GM21737 (cell line): ENCODE measurements around the gene TRH.

Source experiments
- ATAC-seq: cut with Tn5 transposase; IDR thresholded peaks from one replicate; pipeline ENCODE4 v1.9.1; 2021; ENCODE audit warnings: mild to moderate bottlenecking, moderate library complexity; ENCODE audit not compliant: unreplicated experiment

TRH gene, protein sequence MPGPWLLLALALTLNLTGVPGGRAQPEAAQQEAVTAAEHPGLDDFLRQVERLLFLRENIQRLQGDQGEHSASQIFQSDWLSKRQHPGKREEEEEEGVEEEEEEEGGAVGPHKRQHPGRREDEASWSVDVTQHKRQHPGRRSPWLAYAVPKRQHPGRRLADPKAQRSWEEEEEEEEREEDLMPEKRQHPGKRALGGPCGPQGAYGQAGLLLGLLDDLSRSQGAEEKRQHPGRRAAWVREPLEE

DNA sequence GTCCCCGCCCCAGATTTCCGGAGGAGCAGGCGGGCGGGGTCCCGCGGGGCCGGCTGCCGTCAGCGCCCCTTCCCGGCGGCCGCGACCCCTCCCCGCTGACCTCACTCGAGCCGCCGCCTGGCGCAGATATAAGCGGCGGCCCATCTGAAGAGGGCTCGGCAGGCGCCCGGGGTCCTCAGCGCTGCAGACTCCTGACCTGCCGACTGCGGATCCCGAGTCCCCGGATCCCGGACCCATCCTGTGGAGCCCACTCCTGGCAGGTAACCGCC lies at the start of gene TRH:
TSS of gene TRH (plus strand) at position 157 of the 269 bp plus-strand sequence. CDS start 1,097 bp downstream, outside the sequence.
- no peak for ATAC-seq

DNA sequence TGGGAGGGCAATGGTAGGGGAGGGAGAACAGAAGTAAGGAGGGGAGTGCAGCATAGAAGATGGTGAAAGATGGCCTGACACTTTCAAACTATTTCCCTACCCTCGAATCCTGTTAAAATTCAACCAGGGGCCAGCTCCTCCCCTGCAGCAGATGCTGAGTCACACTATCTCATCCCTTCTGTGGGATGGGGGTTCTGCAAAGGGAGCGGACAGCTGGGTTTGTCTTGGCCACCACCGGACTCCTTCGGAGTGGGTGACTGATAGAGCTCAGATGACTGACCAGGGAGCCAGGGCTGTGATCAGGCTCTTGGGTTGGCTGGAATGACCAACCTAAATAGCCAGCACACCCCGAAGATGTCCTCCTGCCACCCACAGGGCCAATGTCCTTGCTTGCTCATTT lies 47.4 kb upstream of the TRH start:
- no peak for ATAC-seq

DNA sequence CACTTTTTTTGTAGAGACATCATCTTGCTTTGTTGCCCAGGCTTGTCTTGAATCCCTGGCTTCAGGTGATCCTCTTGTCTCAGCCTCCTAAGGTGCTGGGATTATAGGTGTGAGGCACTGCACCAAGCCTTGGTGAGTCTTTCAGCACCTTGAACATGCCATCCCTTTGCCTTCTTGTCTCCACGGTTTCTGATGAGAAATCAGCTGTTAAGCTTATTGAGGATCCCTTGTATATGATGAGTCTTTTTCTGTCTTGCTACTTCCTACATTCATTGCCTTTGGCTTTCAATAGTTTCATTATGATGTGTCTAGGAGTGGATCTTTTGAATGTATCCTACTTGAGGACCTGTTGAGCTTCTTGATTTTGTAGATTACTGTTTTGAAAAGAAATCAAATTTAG lies 45.1 kb upstream of the TRH start:
- ATAC-seq: no peak

DNA sequence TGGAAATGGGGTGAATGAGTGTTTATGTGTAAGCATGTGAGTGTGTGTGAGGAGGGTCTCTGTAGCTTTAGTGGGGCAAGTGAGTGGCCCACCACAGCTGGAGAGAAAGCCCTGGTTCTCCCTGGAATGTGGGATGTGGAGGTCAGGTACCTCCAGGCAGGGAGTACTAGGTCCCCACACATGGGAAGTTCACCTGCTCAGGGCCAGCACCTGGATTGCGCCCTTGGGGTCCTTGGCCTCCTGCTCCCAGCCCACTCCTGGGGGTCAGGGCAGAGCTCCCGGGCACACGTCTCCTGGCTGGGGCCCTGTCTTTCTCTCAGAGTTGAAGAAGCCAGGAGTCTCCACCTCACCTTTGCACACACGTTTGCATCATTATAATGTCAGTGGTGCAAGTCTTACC lies 41.0 kb upstream of the TRH start:
- no peak for ATAC-seq

DNA sequence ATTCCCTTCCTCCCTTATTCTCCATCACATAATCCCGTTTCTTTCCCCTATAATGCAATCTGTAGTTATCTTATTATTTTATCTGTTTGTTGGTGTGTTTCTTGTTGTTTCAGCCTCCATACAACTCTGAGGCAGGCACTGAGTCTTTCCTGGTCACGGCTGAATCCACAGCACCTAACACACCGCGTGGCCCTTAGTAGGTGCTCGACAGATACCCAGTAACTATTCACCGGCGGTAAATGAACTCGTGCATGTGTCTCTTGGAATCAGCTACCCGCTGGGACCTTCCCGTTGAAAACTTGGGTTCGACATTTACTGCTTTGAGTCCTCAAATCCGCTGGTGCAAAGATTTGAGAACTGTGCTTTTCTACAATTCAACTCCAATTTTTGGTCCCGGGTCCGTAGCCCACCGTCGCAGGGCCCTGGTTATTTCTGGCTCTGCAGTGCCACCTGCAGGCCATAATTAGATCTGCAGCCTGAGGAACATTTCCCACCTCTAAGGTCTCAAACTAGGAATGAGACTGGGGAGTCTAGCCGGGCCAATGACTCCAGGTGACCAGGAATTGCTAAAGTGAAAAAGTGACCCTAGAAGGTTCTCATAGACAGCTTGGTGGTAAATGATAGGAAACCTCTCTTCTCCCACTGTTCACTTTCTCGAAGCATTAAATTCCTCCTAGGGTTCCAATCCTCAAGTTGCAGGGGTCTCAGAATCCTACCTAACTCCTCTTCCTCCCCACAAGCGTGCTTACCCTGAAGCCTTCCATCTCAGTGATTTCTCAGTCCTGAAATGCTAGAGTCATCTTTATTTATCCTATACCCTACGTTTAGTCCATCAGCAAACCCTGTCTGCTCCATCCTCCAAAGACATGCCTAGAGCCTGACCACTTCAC lies 40.0 kb upstream of the TRH start:
- ATAC-seq: no peak

DNA sequence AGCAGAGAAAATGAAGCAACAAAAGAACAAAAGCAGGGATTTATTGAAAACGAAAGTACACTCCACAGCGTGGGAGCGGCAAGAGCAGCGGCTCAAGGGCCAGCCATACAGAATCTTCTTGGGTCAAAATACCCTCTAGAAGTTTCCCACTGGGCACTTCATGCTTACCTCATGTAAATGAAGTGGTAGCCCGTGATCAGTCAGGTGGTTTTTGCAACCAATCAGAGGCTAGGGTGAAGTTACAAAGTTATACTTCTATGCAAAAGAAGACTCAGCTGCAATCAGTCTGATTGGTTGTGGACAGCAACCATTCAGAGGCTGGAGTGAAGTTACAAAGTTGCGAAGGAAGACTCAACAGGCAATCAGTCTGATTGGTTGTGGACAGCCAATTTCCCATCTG lies 37.8 kb upstream of the TRH start:
- ATAC-seq: no peak

DNA sequence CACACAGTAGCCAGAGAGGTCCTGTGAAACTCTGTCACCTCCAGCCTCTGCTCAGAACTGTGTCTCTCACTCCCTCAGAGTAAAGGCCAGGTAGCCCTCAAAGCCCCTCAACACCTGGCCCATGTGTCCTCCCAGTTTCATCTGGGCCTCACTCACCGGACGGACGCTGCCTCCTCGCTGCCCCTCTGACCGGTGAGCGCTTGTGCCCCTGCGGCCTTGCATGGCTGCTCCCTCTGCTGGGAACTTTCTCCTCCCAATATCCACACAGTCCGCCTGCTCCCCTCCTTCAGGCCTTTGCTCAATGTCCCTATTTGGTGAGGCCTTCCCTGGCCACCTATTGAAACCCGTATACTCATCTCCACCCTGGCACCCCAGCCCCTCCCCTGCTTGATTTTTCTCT lies 36.8 kb upstream of the TRH start:
- ATAC-seq: no peak

DNA sequence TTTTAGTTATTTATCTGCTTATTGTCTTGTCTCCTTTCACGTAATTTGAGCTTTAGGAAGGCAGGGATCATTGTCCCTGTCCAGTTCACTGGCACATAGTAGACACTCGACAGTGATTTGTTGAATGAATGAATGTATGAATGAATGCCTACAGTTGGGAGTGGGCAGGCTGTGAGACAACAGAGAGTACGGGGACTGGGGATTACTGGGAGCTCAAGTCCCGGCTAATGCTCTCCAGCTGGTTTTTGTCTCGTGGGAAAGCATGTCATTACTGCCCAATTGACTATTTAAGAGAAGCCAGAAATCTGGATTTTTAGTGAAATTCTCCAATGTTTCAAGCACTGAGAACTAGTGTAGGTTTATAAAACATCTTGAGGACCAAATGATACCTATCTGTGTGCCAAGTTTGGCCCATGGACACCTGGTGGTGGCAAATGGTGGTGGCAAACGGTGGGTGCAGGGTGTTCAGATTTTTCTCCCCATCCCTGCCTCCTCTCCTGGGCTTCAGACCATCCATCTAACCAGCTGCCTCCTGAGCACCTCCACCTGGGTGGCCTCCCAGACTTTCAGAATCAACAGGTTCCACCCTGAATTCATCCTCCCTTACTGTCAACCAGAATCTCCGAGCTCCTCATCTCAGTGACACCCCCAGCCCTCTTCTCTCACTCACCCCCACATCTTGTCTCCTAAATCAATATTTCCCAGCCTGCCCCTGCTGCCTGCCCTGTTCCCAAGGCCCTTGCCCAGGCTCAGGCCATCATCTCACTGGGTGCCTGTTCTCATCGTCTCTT lies 36.2 kb upstream of the TRH start:
- ATAC-seq: no peak

DNA sequence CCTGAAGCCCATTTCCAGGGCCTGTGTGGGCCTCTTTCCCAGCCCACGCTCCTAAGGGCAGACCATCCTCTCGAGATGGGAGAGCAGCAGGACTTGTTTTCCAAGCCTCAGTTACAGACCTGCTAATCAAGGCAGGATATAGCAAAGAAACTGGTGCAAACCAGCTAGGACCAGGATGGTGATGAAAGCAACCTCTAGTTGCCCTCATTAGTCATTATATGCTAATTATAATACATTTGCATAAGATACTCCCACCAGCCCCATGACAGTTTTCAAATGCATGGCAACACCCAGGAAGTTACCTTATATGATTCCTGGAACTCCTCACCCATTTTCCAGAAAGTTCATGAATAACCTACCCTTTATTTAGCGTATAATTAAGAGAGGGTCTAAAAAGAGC lies 34.4 kb upstream of the TRH start:
- no peak for ATAC-seq

DNA sequence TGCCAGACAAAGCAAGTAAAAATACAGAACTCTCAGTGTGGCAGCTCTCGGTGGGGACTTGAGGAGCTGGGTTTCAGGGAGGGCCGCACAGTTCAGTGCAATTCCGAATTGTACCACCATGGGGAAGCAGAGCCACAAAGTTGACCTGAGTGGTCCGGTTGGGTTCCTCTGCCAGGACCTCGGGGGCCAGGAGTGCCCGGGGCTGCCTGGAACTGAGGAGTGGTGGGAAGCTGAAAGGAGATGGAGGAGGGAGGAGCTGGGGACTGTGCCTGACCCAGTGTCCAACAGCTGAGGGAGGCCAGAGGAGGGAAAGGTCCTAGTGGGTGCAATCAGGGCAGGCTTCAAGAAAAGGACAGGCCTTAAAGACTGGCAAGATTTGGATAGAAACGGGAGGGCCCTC lies 32.2 kb upstream of the TRH start:
- no peak for ATAC-seq

DNA sequence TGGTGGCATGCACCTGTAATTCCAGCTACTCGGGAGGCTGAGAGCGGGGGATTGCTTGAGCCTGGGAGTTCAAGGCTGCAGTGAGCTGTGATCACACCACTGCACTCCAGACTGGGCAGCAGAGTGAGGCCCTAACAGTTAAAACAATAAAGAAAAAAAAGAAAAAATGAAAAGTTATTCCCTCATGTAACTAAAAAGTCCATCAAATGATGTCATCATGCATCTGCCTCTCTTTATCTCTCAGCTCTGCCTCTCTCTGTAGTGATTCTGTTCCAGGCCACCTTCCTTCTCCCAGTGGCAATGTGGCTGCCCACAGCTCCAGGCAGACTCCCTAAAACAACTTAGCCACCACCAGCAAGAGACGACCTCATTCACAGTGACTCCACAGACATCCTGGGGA lies 31.5 kb upstream of the TRH start:
- no peak for ATAC-seq

DNA sequence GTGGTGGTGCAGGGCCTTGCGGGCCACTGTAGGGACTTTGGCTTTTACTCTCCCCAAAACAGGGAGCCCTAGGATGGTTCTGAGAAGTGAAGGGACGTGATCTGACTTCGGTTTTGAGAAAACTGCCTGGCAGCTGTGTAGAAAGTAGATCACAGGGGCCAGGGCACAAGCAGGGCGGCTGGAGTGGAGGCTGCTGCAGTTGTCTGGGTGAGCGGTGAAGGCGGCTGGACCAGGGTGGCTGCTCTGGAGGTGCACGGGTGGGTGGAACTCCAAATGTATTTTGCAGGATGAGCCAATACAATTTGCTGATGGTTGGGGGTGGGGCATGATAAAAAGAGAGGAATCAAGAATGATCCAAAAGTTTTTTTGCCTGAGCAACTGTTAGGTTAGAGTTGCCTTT lies 29.8 kb upstream of the TRH start:
- ATAC-seq: no peak

DNA sequence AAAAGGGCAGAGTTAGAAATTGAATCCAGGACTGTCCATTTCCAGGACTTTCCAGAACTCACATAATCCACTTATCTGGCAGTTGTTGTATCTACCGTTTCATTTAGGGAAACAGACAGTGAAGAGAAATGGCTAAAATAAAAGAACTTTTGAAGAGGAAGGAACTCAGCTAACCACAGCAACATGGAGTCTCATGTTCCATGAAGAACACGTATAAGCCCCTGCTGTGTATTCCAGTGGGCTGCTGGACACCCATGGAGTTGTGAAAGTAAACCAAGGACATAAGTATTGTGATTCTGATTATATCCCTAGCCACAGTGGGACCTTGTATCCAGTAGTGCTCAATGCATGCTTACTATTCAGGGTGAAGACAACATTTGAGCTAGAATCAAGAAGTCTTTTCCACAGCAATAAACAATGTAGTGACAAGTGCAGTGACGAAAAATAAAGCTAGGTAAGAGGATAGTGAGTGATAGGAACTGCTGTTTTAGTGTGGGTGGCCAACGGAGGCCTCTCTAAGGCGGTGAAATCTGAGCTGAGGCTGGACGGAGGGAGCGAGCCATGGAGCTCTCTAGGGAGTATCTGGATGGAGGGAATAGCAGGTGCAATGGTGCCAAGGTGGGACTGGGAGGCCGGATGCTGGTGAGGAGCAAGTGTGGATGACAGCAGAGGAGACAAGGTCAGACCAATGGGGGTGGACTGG lies 26.8 kb upstream of the TRH start:
- ATAC-seq: no peak

DNA sequence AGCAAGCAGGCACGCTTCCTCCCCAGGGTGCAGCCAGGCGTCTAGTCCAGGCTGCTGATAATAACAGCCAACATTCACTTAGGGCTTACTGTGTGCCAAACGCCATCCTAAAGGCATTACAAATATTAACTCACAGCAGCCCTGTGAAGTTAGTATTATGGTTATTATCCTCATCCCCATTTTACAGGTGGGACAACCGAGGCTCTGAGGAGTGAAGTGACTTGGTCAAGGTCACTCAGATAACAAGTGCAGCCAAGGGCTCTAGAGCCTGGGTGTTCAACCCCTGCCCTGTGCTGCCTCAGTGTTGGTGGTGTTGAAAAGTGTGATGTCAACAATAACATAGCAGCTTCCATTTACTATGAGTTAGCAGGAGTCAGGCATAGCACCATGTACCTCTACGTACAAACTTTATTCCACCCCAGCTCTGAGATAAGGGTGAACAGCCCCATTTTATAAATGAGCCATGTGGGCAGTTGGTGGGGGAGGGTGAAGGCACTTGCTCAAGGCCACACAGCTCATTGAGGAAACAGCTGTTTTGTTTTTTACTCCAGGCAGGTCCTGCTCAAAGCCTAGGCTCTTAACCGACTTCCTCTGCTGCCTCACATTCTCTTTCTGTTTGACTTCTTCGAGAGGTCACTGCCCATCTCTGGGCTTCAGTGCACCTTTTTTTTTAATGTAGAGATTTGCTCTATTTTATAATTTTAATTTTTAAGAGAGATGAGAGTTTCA lies 24.0 kb upstream of the TRH start:
- ATAC-seq: no peak

DNA sequence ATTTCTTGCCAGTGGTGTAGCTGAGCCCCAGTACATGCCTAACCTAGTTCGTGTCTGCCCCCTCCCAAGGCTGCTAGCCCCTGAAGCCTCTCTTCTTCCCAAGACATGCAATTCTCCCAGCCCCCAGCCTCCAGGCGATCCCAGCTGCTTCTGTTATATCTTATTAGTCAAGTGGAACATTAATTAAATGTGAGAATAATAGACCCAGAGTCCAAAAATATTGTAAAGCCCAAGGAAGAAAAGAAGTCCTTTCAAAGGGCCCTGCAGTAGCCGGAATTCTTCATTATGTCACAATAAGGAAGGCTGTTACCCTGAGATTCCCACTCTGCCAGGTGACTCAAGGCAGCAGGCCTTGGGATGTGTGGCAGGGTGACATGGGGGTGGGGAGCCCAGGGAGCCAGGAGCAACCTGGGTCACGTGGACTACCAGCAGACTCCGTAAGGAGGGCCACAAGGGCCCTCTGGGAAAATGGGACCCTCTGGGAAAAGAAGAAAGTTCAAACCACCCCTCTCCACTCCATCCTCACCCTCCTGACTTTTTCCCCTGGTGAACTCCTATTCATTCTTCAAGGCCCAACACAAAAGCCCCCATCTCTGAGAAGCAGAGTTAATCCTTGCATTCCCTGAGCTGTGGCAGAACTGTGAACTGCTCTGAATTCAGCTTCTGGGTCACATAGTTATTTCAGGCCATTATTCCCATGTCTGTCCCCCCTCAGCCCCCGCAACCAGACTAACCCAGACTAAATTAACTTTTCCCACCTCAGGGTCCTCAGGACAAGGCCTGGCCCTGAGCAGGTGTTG lies 21.8 kb upstream of the TRH start:
- no peak for ATAC-seq

DNA sequence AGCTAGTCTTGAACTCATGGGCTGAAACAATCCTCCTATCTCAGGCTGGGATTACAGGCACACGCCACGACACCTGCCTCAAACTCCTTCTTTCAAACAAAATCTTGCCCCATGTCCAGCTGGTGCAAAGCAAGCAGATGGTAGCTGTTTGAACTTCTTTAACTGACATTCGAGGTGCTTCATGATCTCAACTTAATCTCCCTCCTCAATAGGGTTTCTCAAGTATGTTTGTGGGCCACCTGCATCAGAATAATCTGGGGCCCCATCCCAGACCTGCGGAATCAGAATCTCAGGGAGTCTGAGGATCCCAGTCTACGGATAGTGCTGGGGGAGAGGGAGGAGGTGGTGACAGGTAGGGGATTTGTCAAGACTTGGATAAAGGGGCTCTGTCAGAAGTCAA lies 20.9 kb upstream of the TRH start:
- ATAC-seq: no peak

DNA sequence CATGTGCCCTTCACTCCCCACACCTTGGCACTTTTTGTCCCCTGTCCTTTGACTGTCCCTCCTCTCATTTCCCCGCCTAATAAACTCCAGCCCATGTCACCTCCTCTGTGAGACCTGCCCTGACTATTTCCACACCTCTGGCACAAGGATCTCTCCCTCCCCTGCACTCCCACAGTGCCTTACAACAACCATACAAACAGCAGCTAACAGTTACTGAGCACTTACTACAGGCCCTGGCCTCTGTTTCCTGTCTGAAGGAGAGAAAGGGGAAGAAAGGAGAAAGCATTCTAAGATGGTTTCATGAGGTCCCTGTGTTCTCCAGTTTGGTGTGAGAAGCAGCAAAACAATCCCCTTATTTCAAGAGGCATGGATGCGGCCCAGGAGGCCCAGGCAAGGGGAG lies 20.0 kb upstream of the TRH start:
- no peak for ATAC-seq

DNA sequence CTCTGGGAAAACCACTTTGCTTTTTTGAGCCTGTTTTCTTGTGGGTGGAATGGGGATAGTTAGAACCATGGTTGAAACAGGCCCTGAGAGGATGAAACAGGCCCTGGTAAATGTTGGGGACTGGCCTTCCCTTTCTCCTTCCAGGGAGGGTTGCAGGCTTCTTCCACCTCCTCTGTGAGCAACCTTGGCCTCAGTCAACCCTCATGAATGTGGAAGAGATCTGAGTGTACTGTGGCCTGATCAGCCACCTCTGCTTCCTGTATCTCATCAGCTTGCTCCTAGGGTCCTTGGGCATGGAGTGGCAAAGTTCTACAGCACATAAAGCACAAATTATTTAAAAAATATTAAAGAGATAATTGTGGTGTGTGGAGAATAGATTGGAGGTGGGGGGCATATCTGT lies 17.6 kb upstream of the TRH start:
- ATAC-seq: no peak

DNA sequence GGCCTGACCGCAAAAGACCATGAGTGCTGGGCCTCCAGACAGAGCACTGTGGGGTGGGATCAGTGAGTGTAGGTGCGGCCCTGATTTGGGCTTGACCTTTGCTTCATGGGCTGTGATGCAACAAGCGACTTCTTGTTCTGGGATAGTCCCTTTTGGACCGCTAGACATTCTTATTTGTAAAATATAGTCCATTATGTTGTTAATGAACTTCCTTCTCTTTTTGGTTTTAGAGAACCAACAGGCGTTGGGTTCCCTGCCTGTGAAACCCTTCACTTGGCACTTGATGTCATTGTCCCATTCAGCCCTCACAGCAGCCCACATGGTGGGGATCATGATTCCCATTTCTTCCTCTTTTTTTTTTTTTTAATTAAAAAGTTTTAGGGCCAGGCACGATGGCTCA lies 15.8 kb upstream of the TRH start:
- no peak for ATAC-seq

DNA sequence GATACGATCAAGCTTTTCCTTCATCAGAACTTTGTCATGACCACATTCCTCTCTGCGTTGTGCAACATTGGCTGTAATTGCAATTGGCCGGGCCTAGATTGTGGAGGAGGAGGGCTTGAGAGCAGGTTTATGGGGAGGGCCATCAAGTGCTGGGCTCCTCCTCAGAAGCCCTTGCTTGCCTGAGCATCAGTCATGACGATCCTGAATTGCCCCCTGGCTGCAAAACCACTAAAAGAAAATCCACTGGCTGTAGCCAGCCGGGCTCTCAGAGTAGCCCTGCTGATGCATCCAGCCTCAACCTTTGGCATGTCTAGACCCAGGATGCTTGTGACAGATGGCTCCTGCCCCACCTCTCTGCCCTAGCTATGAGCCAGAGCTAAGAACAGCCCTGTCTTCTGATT lies 13.4 kb upstream of the TRH start:
- ATAC-seq: no peak
